Neuronal stem cell (in vitro differentiated cells): Measurements from ENCODE around the gene TBC1D22A.
A peak's percentile ranks its signal among the peaks of the same experiment; 100 is the strongest.

Experiments used
- DNase-seq: peaks from one replicate; pipeline ENCODE4 v3.0.0-alpha.2; 2013; ENCODE audit warnings: low spot score
- H2AFZ ChIP-seq: one replicate; pipeline ENCODE4 v1.6.1; 2013; ENCODE audit warnings: mild to moderate bottlenecking, low read length, inconsistent platforms
- H2AK5ac ChIP-seq: 2 replicates; pipeline ENCODE4 v1.6.1; 2013; ENCODE audit warnings: low read depth, mild to moderate bottlenecking, inconsistent platforms, low read length, moderate library complexity, mixed read lengths
- H2BK120ac ChIP-seq: 2 replicates; pipeline ENCODE4 v1.6.1; 2013; ENCODE audit warnings: low read depth, mild to moderate bottlenecking, inconsistent platforms, low read length, moderate library complexity, mixed read lengths
- H2BK12ac ChIP-seq: one replicate; pipeline ENCODE4 v1.6.1; 2013; ENCODE audit warnings: low read length, inconsistent platforms
- H2BK15ac ChIP-seq: 2 replicates; pipeline ENCODE4 v1.6.1; 2013; ENCODE audit warnings: mild to moderate bottlenecking, low read length, inconsistent platforms, mixed read lengths
- H2BK5ac ChIP-seq: one replicate; pipeline ENCODE4 v1.6.1; 2013; ENCODE audit warnings: inconsistent platforms, mild to moderate bottlenecking, low read length, moderate library complexity
- H3K14ac ChIP-seq: one replicate; pipeline ENCODE4 v1.6.1; 2013; ENCODE audit warnings: low read length, inconsistent platforms
- H3K18ac ChIP-seq: 2 replicates; pipeline ENCODE4 v1.6.1; 2013; ENCODE audit warnings: low read length, inconsistent platforms
- H3K23ac ChIP-seq: 2 replicates; pipeline ENCODE4 v1.6.1; 2013; ENCODE audit warnings: low read depth, mild to moderate bottlenecking, mixed read lengths, low read length, inconsistent platforms; ENCODE audit not compliant: poor library complexity
- H3K27ac ChIP-seq: replicated peaks from 3 replicates; pipeline ENCODE4 v1.5.1; 2013; ENCODE audit warnings: low read length, inconsistent platforms
- H3K27me3 ChIP-seq, 3 experiments: 2 replicates each; pipeline ENCODE4 v1.6.1; 2013; ENCODE audit warnings: low read length in 3 of 3, mild to moderate bottlenecking in 2 of 3, inconsistent platforms in 1 of 3, low read depth in 1 of 3, mixed read lengths in 1 of 3, moderate library complexity in 1 of 3; ENCODE audit not compliant: control insufficient read depth in 3 of 3, insufficient read depth in 3 of 3
- H3K36me3 ChIP-seq, 2 donors: replicated peaks in 1 of 2; 2 replicates each; pipeline ENCODE4 v1.6.1; 2013; ENCODE audit warnings: low read length in 2 of 2; ENCODE audit not compliant: control insufficient read depth in 2 of 2, insufficient read depth in 2 of 2
- H3K4ac ChIP-seq: 2 replicates; pipeline ENCODE4 v1.6.1; 2013; ENCODE audit warnings: inconsistent platforms, mild to moderate bottlenecking, low read length, moderate library complexity
- H3K4me1 ChIP-seq, 2 donors: 1 replicate in 1 of 2; 2 replicates in 1 of 2; pipeline ENCODE4 v1.6.1; 2013; ENCODE audit warnings: low read length in 2 of 2, low read depth in 1 of 2; ENCODE audit not compliant: control insufficient read depth in 2 of 2, insufficient read depth in 1 of 2
- H3K4me2 ChIP-seq: one replicate; pipeline ENCODE4 v1.6.1; 2013; ENCODE audit warnings: mild to moderate bottlenecking, low read length, inconsistent platforms; ENCODE audit not compliant: insufficient read depth, poor library complexity, severe bottlenecking
- H3K4me3 ChIP-seq, 2 donors: 2 replicates each; pipeline ENCODE4 v1.5.1; 2013; ENCODE audit warnings: low read length in 2 of 2, mild to moderate bottlenecking in 2 of 2, inconsistent platforms in 1 of 2, moderate library complexity in 1 of 2
- H3K79me1 ChIP-seq: one replicate; pipeline ENCODE4 v1.6.1; 2013; ENCODE audit warnings: low read depth, mild to moderate bottlenecking, inconsistent platforms, low read length, moderate library complexity
- H3K9ac ChIP-seq: one replicate; pipeline ENCODE4 v1.6.1; 2013; ENCODE audit warnings: mild to moderate bottlenecking, low read depth, low read length, inconsistent platforms; ENCODE audit not compliant: poor library complexity
- H3K9me3 ChIP-seq, 2 donors: replicated peaks in 1 of 2; 2 replicates each; pipeline versions ENCODE3 to v1.6.1; 2013; ENCODE audit warnings: low read length in 2 of 2, mild to moderate bottlenecking in 2 of 2, inconsistent platforms in 1 of 2, low read depth in 1 of 2, mixed read lengths in 1 of 2, moderate library complexity in 1 of 2; ENCODE audit not compliant: control insufficient read depth in 2 of 2, insufficient read depth in 1 of 2
- H4K8ac ChIP-seq: one replicate; pipeline ENCODE4 v1.6.1; 2013; ENCODE audit warnings: low read depth, mild to moderate bottlenecking, inconsistent platforms, low read length, moderate library complexity
- H4K91ac ChIP-seq: one replicate; pipeline ENCODE4 v1.6.1; 2013; ENCODE audit warnings: low read length, low read depth, mild to moderate bottlenecking, inconsistent platforms; ENCODE audit not compliant: poor library complexity
- WGBS, 2 donors: extraction: QIAGEN DNeasy Blood & Tissue Kit; methylation state at CpG; one replicate each; pipeline ENCODE4 v1.1.7; 2013; ENCODE audit warnings: missing lambda C conversion rate in 2 of 2, mixed read lengths in 1 of 2; ENCODE audit not compliant: insufficient read length in 2 of 2, insufficient replicate concordance in 1 of 2; ENCODE audit errors: extremely low coverage in 2 of 2; 5-methylcytosine and 5-hydroxymethylcytosine counted together

TBC1D22A gene

GRCh38 chr22:46800102-46800857 lies 37.8 kb downstream of the TBC1D22A start:
- no peak overlapping the region for H3K27ac ChIP-seq
- peaks cover 0 to 2% of the 10 kb centered on the region in 2 donors for H3K9me3 ChIP-seq
- peaks cover 10 to 42% of the 10 kb centered on the region in 2 donors for H3K36me3 ChIP-seq
- no peak overlapping the region for H2AFZ ChIP-seq
- no peak overlapping the region for H3K9ac ChIP-seq
- H3K18ac ChIP-seq = no peak overlapping the region
- H2BK15ac ChIP-seq = no peak overlapping the region
- no peak overlapping the region for H3K4me2 ChIP-seq
- H2BK120ac ChIP-seq = no peak overlapping the region
- no peak overlapping the region for H3K14ac ChIP-seq
- H4K8ac ChIP-seq = no peak overlapping the region
- peaks cover 0 to 2% (median 0%) of the 10 kb centered on the region in 3 experiments for H3K27me3 ChIP-seq
- H3K79me1 ChIP-seq = peaks cover 5% of the 10 kb centered on the region
- H2BK12ac ChIP-seq = no peak overlapping the region
- no peak overlapping the region for H3K4ac ChIP-seq
- no peak overlapping the region for H4K91ac ChIP-seq
- no peak overlapping the region for H3K4me3 ChIP-seq
- no peak for DNase-seq
- peak overlapping the region; percentile 25 for H3K23ac ChIP-seq
- peaks cover 3 to 4% of the 10 kb centered on the region in 2 donors for H3K4me1 ChIP-seq
- WGBS, 2 donors = no CpG with 5 or more reads among the region's 19 CpGs
- no peak overlapping the region for H2AK5ac ChIP-seq
- H2BK5ac ChIP-seq = no peak overlapping the region

- Histone ChIP-seq H3K14ac (no peak overlapping the region), H3K4me1 (peaks cover 3 to 4% of the 10 kb centered on the region in 2 donors), H3K4me2 (no peak overlapping the region), H3K79me1 (peaks cover 5% of the 10 kb centered on the region), H2BK12ac (no peak overlapping the region), H2BK5ac (no peak overlapping the region), H4K91ac (no peak overlapping the region), H3K18ac (no peak overlapping the region), H3K23ac (no peak overlapping the region), H2BK15ac (no peak overlapping the region), H3K4me3 (no peak overlapping the region), H3K36me3 (peaks cover 12 to 39% of the 10 kb centered on the region in 2 donors), H3K4ac (no peak overlapping the region), H3K9me3 (peaks cover 0 to 2% of the 10 kb centered on the region in 2 donors), H4K8ac (no peak overlapping the region), H3K9ac (no peak overlapping the region), H2BK120ac (no peak overlapping the region), H3K27ac (no peak overlapping the region), H2AK5ac (no peak overlapping the region), H2AFZ (no peak overlapping the region), H3K27me3 (peaks cover 0 to 2% (median 0%) of the 10 kb centered on the region in 3 experiments)
- no peak for DNase-seq
- WGBS, 2 donors = no CpG with 5 or more reads among the region's 15 CpGs
Observed at GRCh38 chr22:46801331-46801811, 38.9 kb downstream of the TBC1D22A start.

- no peak for DNase-seq
- Histone ChIP-seq H3K36me3 (peaks cover 12 to 44% of the 10 kb centered on the region in 2 donors), H3K27ac (no peak overlapping the region), H2BK5ac (no peak overlapping the region), H3K18ac (no peak overlapping the region), H2BK12ac (no peak overlapping the region), H3K14ac (no peak overlapping the region), H3K9me3 (peaks cover 0 to 2% of the 10 kb centered on the region in 2 donors), H3K4ac (no peak overlapping the region), H3K4me3 (no peak overlapping the region), H2AK5ac (no peak overlapping the region), H3K4me1 (peaks cover 3 to 4% of the 10 kb centered on the region in 2 donors), H2BK15ac (no peak overlapping the region), H3K27me3 (peaks cover 0 to 2% (median 0%) of the 10 kb centered on the region in 3 experiments), H4K91ac (no peak overlapping the region), H3K4me2 (no peak overlapping the region), H3K79me1 (peaks cover 5% of the 10 kb centered on the region), H3K9ac (peak overlapping the region; percentile 50), H2BK120ac (no peak overlapping the region), H2AFZ (no peak overlapping the region), H4K8ac (no peak overlapping the region), H3K23ac (no peak overlapping the region)
- WGBS, 2 donors = no CpG with 5 or more reads among the region's 20 CpGs
Observed at GRCh38 chr22:46801826-46802607, 39.6 kb downstream of the TBC1D22A start.

GRCh38 chr22:46802608-46803027 lies 40.2 kb downstream of the TBC1D22A start:
- Histone ChIP-seq H4K8ac (no peak overlapping the region), H3K4me3 (no peak overlapping the region), H3K36me3 (peaks cover 15 to 46% of the 10 kb centered on the region in 2 donors), H3K4me2 (no peak overlapping the region), H3K4ac (no peak overlapping the region), H2AK5ac (no peak overlapping the region), H3K9me3 (peaks cover 0 to 5% of the 10 kb centered on the region in 2 donors), H3K14ac (no peak overlapping the region), H2BK12ac (no peak overlapping the region), H4K91ac (no peak overlapping the region), H3K27me3 (no peaks in the 10 kb centered on the region), H3K4me1 (peaks cover 3 to 4% of the 10 kb centered on the region in 2 donors), H3K79me1 (peaks cover 8% of the 10 kb centered on the region), H2BK15ac (no peak overlapping the region), H2AFZ (no peak overlapping the region), H2BK120ac (no peak overlapping the region), H3K9ac (no peak overlapping the region), H3K27ac (no peak overlapping the region), H2BK5ac (no peak overlapping the region), H3K18ac (no peak overlapping the region), H3K23ac (no peak overlapping the region)
- no peak for DNase-seq
- no CpG with 5 or more reads among the region's 13 CpGs for WGBS, 2 donors
